ENCODE measurements around the gene SMIM5. TPM values are rescaled to one million over a fixed set of nuclear protein-coding genes. Genes with fewer than 3 reads are reported as not detected.
A peak's percentile ranks its signal among the peaks of the same experiment; 100 is the strongest.

Gene SMIM5
- total RNA-seq, 1 donor from 2014 or later: 0.14 TPM

DNA sequence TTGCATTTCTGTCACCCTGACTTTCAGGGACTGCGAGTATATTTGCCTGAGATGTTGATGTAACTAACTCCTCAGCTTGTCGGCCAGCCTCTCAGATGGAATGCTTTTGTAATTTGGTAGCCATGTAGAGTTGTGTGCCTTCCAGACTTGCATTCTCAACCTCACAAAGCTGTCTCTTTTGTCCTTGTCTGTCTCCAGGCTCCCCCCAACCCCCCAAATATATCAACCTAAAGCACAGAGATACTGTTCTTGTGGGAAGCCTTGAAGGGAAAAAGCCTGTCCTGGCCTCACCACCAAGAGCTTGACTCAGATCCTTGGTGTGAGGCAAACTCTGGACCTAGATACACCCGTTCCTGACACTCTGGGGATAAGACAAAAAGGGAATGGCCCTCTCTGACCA lies 52.3 kb downstream of the SMIM5 start:
- H3K27me3 Mint-ChIP-seq: no peaks in the 10 kb centered on the region
- intact Hi-C loops (cut with micrococcal nuclease): no loop called here
- peaks cover 32% of the 10 kb centered on the region for H3K36me3 Mint-ChIP-seq (ENCODE audit: low read depth)
- H3K4me3 Mint-ChIP-seq: no peak overlapping the region
- H3K4me1 Mint-ChIP-seq: peaks cover 41% of the 10 kb centered on the region
- H3K27ac Mint-ChIP-seq: no peak overlapping the region
- no peak for DNase-seq
- H3K9me3 Mint-ChIP-seq: no peaks in the 10 kb centered on the region

DNA sequence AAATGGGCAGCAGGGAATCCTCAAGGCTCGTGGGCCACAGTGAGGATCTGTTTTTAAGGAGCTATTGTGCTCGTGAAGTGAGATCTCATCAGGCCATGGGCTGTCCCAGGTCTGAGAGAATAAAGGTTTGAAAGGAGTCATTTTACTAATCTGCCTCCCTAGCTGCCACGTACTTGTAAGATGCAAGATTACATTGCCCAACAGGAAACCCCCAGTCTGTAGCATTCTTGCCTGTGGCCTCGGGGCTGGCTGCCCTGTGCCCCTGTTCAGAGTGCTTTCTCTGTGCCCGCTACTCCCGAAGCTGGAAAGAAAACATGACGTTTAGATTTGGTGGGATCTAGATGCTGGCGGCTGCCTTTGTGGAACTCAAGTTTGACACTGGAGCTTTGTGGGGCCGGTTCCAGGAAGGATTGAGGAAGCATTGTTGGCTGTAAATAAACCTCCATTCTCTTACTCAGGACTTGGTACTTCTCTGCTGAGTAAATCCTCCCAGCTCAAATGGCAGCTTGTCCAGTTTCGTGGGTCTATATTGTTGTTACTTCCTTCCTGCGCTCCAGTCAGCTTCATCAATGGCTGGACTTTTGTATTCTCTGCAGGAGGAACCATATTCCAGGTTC lies 55.1 kb downstream of the SMIM5 start:
- Mint-ChIP-seq H3K36me3 (ENCODE audit: low read depth) (peaks cover 32% of the 10 kb centered on the region), H3K27me3 (no peaks in the 10 kb centered on the region), H3K27ac (peak overlapping the region; percentile 74), H3K9me3 (no peaks in the 10 kb centered on the region), H3K4me1 (peaks cover 57% of the 10 kb centered on the region), H3K4me3 (peak overlapping the region; percentile 51)
- no peak for DNase-seq
- intact Hi-C loops (cut with micrococcal nuclease): no loop called here

DNA sequence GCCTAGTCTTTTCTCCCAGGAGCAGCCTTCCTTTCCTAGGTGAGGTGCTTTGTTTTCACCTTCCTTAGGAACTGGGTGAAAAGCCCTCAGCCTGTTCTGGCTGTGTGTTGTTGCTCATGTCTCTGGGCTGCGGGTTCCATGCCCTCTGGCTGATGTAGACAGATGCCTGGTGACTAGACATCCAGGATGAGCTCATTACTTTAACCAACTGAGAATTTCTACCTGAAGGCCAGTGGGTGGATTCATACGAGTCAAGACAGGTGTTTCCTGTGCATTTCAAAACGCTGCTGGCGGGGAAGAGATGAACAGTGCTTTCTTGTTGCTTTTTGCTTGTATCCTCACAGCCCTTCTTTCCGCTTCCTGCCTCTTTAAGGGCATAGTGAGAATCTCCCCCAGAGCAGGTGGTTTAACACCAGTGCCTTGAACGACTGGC lies 56.2 kb downstream of the SMIM5 start:
- H3K4me1 Mint-ChIP-seq: peaks cover 54% of the 10 kb centered on the region
- H3K36me3 Mint-ChIP-seq (ENCODE audit: low read depth): peaks cover 33% of the 10 kb centered on the region
- DNase-seq: peak; percentile 84
- intact Hi-C loops (cut with micrococcal nuclease): no loop called here
- peak overlapping the region; percentile 51 for H3K4me3 Mint-ChIP-seq
- H3K27me3 Mint-ChIP-seq: no peaks in the 10 kb centered on the region
- H3K9me3 Mint-ChIP-seq: no peaks in the 10 kb centered on the region
- H3K27ac Mint-ChIP-seq: peak overlapping the region; percentile 74

Other genes with a start within 250 kb of the SMIM5 start
- gene GRB2, start 227.8 kb upstream of the SMIM5 start, total RNA-seq: 172 and 182 TPM in 2 replicates
- 68.9 and 69.5 TPM in 2 replicates for gene TMEM94, start 176.8 kb upstream of the SMIM5 start, total RNA-seq
- gene CASKIN2, start 117.9 kb upstream of the SMIM5 start, total RNA-seq: 1.4 and 1.6 TPM in 2 replicates
- gene TSEN54, start 116.9 kb upstream of the SMIM5 start, total RNA-seq: 61.7 and 66.4 TPM in 2 replicates
- 6.5 and 9.0 TPM in 2 replicates for gene LLGL2, start 107.7 kb upstream of the SMIM5 start, total RNA-seq
- 24.3 and 25.4 TPM in 2 replicates for gene MYO15B, start 45.6 kb upstream of the SMIM5 start, total RNA-seq
- gene RECQL5, start 33.7 kb downstream of the SMIM5 start, total RNA-seq: 34.2 and 34.4 TPM in 2 replicates
- 109 and 115 TPM in 2 replicates for gene SAP30BP, start 33.9 kb downstream of the SMIM5 start, total RNA-seq
- gene ITGB4, start 88.0 kb downstream of the SMIM5 start, total RNA-seq: 0.71 and 1.8 TPM in 2 replicates
- 53.3 and 54.7 TPM in 2 replicates for gene GALK1, start 131.8 kb downstream of the SMIM5 start, total RNA-seq
- gene UNK, start 151.4 kb downstream of the SMIM5 start, total RNA-seq: 28.9 and 30.0 TPM in 2 replicates
- gene UNC13D, start 211.0 kb downstream of the SMIM5 start, total RNA-seq: 158 and 161 TPM in 2 replicates
- gene WBP2, start 221.9 kb downstream of the SMIM5 start, total RNA-seq: 68.9 and 70.0 TPM in 2 replicates
- 25.2 and 33.2 TPM in 2 replicates for gene TRIM47, start 245.1 kb downstream of the SMIM5 start, total RNA-seq